ENCODE data around the gene GSAP.

DNA sequence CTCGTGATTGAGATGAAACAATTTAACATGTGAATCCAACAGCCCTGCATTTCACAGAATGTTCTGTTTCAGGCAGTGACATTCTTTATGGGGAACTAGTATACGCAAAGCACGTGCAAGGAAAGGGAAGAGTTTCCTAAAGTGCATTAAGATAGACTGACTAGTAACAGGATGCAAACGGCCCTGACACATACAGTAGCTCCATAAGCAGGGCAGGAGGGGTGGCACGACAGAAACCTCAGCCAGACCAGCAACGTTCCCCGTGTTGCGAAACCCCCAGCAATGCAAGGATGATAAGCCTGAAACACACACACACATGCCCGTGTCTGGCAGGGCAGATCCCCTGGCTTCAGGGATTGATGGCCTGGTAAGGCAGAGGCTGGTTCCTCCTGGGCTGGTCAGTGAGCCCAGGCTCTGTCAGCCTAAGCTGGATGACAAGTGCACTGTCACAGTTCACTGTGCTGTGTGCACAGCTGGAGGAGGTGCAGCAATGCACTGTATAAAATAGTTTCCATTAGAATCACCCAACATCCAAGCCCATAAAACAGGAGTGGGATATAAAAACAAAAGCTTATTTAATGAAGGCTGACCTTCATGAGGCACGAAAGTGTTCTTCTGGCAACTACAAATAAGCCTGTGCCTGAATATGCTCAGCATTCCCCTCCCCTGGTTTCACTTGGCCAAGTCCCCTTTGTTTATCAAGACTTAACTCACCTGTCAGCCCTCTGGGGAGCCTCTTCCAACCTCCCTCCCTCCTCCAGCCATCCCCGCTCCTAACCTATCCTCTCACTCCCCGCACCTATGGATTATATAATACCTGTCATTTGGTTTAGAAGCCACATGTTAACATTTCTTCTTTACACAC, 88.8 kb downstream of the GSAP start:
- TF ChIP-seq CTCF (IDR thresholded peaks at IDR 0.05; ENCODE audit: extremely low read depth in 1 of 2, insufficient read depth in 1 of 2, low read depth in 1 of 2, low read length in 2 of 2) (no peak), POLR2A (IDR thresholded peaks at IDR 0.05; ENCODE audit: low read depth, low read length) (no peak), EZH2 (IDR thresholded peaks at IDR 0.05; ENCODE audit: borderline replicate concordance, low read depth, low read length, severe bottlenecking) (no peak), POLR2AphosphoS5 (IDR thresholded peaks at IDR 0.05; ENCODE audit: insufficient read depth, low read depth, low read length) (no peak), GATA2 (IDR thresholded peaks at IDR 0.05; ENCODE audit: insufficient read depth, insufficient read length, low read depth, low read length) (no peak)
- TF ChIP-seq, protein P1, sequence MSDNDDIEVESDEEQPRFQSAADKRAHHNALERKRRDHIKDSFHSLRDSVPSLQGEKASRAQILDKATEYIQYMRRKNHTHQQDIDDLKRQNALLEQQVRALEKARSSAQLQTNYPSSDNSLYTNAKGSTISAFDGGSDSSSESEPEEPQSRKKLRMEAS (IDR thresholded peaks at IDR 0.05; ENCODE audit: insufficient read depth, insufficient read length), result no peak

Data from endothelial cell of umbilical vein (primary cell).